HepG2 (cell line): ENCODE measurements around the gene CFAP99. TPM values are rescaled to one million over a fixed set of nuclear protein-coding genes. Genes with fewer than 3 reads are reported as not detected.

ENCODE experiments used
- HES4 ChIP-seq: sonication (generic); formaldehyde crosslinking; IDR thresholded peaks from 2 replicates; pipeline ENCODE4 v1.9.0; 2021; ENCODE audit warnings: mild to moderate bottlenecking, missing genetic modification reagents, borderline replicate concordance
- HOXD1 ChIP-seq: sonication (generic); formaldehyde crosslinking; IDR thresholded peaks from 2 replicates; pipeline ENCODE4 v1.5.0; 2020; ENCODE audit warnings: missing genetic modification reagents
- KDM1A ChIP-seq: IDR thresholded peaks from 2 replicates; pipeline ENCODE4 v1.6.1; 2016; ENCODE audit warnings: missing compliant biosample characterization
- NCOR1 ChIP-seq: fragments of 200-600 bp; sonication (generic); IDR thresholded peaks from 2 replicates; pipeline ENCODE4 v1.7.0; 2017; ENCODE audit warnings: antibody characterized with exemption, low read length, borderline replicate concordance
- SAFB2 ChIP-seq: sonication (generic); formaldehyde crosslinking; IDR thresholded peaks from 2 replicates; pipeline ENCODE4 v1.5.1; 2020; ENCODE audit warnings: missing genetic modification reagents, low read depth, mild to moderate bottlenecking, borderline replicate concordance
- TBX3 ChIP-seq: fragments of 450-650 bp; IDR thresholded peaks from 2 replicates; pipeline ENCODE4 v1.6.1; 2017; ENCODE audit warnings: antibody characterized with exemption, mild to moderate bottlenecking, inconsistent platforms, borderline replicate concordance
- ZHX1 ChIP-seq: sonication (generic); formaldehyde crosslinking; IDR thresholded peaks from 2 replicates; pipeline ENCODE4 v1.8.1; 2022; ENCODE audit warnings: low read depth, mild to moderate bottlenecking, missing genetic modification reagents
- ZNF281 ChIP-seq: sonication (generic); formaldehyde crosslinking; IDR thresholded peaks from 2 replicates; pipeline ENCODE4 v1.4.0; 2020; ENCODE audit warnings: missing genetic modification reagents, borderline replicate concordance
- ZNF451 ChIP-seq: sonication (generic); formaldehyde crosslinking; IDR thresholded peaks from 2 replicates; pipeline ENCODE4 v1.5.0; 2020; ENCODE audit warnings: mild to moderate bottlenecking, missing genetic modification reagents
- ZNF512 ChIP-seq: sonication (generic); formaldehyde crosslinking; IDR thresholded peaks from 2 replicates; pipeline ENCODE4 v1.4.0; 2020; ENCODE audit warnings: mild to moderate bottlenecking, missing genetic modification reagents
- ZNF775 ChIP-seq: sonication (generic); formaldehyde crosslinking; IDR thresholded peaks from 2 replicates; pipeline ENCODE4 v1.4.0; 2020; ENCODE audit warnings: missing genetic modification reagents, mild to moderate bottlenecking, moderate library complexity, borderline replicate concordance
- polyA plus RNA-seq, 8 experiments: library from polyadenylated mRNA; depleted of rRNA in 3 of 8; stranded (reverse) in 7 of 8; unstranded in 1 of 8; fragments of >200 nt; fragmentation: Illumina TruSeq in 4 of 8; extraction: Trizol in 4 of 8; gene quantifications; 2 replicates each; pipeline versions ENCODE4 v1.2.1 to v1.2.3, GENCODE V29; 2011 to 2016; ENCODE audit warnings: low read depth in 4 of 8, missing spikeins in 1 of 8, mixed read lengths in 1 of 8; ENCODE audit not compliant: insufficient read depth in 1 of 8
- total RNA-seq, 5 experiments: library from RNA; depleted of rRNA; stranded (reverse); fragments of >200 nt; fragmentation: Illumina TruSeq; extraction: Trizol; gene quantifications; 2 replicates each; pipeline ENCODE4 v1.2.3, GENCODE V29; 2016; ENCODE audit warnings: low read depth in 1 of 5
- TF ChIP-seq, protein P1 (sequence below): sonication (generic); formaldehyde crosslinking; IDR thresholded peaks from 2 replicates; pipeline ENCODE4 v1.4.0; 2020; ENCODE audit warnings: missing genetic modification reagents
- TF ChIP-seq, protein P2 (sequence below): sonication (generic); formaldehyde crosslinking; IDR thresholded peaks from 2 replicates; pipeline ENCODE4 v1.4.0; 2020; ENCODE audit warnings: missing genetic modification reagents
- TF ChIP-seq, protein P3 (sequence below): sonication (generic); formaldehyde crosslinking; IDR thresholded peaks from 2 replicates; pipeline ENCODE4 v1.5.0; 2020; ENCODE audit warnings: missing genetic modification reagents

Gene CFAP99
- total and polyA plus RNA-seq, 2 of the 13 experiments (the other 11 are each of a cell fraction or from before 2014, with no cell fraction given): not detected

- TF ChIP-seq, protein P1, sequence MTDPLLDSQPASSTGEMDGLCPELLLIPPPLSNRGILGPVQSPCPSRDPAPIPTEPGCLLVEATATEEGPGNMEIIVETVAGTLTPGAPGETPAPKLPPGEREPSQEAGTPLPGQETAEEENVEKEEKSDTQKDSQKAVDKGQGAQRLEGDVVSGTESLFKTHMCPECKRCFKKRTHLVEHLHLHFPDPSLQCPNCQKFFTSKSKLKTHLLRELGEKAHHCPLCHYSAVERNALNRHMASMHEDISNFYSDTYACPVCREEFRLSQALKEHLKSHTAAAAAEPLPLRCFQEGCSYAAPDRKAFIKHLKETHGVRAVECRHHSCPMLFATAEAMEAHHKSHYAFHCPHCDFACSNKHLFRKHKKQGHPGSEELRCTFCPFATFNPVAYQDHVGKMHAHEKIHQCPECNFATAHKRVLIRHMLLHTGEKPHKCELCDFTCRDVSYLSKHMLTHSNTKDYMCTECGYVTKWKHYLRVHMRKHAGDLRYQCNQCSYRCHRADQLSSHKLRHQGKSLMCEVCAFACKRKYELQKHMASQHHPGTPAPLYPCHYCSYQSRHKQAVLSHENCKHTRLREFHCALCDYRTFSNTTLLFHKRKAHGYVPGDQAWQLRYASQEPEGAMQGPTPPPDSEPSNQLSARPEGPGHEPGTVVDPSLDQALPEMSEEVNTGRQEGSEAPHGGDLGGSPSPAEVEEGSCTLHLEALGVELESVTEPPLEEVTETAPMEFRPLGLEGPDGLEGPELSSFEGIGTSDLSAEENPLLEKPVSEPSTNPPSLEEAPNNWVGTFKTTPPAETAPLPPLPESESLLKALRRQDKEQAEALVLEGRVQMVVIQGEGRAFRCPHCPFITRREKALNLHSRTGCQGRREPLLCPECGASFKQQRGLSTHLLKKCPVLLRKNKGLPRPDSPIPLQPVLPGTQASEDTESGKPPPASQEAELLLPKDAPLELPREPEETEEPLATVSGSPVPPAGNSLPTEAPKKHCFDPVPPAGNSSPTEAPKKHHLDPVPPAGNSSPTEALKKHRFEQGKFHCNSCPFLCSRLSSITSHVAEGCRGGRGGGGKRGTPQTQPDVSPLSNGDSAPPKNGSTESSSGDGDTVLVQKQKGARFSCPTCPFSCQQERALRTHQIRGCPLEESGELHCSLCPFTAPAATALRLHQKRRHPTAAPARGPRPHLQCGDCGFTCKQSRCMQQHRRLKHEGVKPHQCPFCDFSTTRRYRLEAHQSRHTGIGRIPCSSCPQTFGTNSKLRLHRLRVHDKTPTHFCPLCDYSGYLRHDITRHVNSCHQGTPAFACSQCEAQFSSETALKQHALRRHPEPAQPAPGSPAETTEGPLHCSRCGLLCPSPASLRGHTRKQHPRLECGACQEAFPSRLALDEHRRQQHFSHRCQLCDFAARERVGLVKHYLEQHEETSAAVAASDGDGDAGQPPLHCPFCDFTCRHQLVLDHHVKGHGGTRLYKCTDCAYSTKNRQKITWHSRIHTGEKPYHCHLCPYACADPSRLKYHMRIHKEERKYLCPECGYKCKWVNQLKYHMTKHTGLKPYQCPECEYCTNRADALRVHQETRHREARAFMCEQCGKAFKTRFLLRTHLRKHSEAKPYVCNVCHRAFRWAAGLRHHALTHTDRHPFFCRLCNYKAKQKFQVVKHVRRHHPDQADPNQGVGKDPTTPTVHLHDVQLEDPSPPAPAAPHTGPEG (CRISPR knock-in tag): no peak
- TF ChIP-seq NCOR1: no peak
- TF ChIP-seq ZNF451 (CRISPR knock-in tag): no peak
- TF ChIP-seq, protein P2, sequence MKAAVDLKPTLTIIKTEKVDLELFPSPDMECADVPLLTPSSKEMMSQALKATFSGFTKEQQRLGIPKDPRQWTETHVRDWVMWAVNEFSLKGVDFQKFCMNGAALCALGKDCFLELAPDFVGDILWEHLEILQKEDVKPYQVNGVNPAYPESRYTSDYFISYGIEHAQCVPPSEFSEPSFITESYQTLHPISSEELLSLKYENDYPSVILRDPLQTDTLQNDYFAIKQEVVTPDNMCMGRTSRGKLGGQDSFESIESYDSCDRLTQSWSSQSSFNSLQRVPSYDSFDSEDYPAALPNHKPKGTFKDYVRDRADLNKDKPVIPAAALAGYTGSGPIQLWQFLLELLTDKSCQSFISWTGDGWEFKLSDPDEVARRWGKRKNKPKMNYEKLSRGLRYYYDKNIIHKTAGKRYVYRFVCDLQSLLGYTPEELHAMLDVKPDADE (CRISPR knock-in tag): no peak
- TF ChIP-seq KDM1A (CRISPR knock-in tag): no peak
- TF ChIP-seq SAFB2 (CRISPR knock-in tag): no peak
- TF ChIP-seq ZNF281: no peak
- TF ChIP-seq TBX3: no peak
- TF ChIP-seq HES4: no peak
- TF ChIP-seq HOXD1 (CRISPR knock-in tag): no peak
- TF ChIP-seq, protein P3, sequence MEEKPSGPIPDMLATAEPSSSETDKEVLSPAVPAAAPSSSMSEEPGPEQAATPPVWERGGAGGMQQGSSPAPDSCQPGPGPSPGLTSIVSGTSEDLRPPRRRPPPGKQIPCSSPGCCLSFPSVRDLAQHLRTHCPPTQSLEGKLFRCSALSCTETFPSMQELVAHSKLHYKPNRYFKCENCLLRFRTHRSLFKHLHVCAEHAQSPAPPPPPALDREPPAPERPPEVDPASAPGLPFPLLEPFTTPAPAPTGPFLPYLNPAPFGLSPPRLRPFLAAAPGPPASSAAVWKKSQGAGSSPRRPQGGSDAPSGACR (CRISPR knock-in tag): no peak
- TF ChIP-seq ZHX1 (CRISPR knock-in tag): no peak
- TF ChIP-seq ZNF775 (CRISPR knock-in tag): no peak
- TF ChIP-seq ZNF512 (CRISPR knock-in tag): no peak
These were observed 1.1 kb downstream of the CFAP99 start (continued) for GRCh38 chr4:2419814-2420213.
